COLO668 (cell line): ENCODE results near the gene SIPA1.
"Not testable (repeated sequence)": the region's sequence is repeated elsewhere in the genome, so short reads cannot be mapped to it uniquely, and the experiment has no call there.

Experiments used
- DNase-seq: peaks from one replicate; lab custom pipeline; 2025; ENCODE audit not compliant: unreplicated experiment; lab: John Stamatoyannopoulos, UW

Gene SIPA1

GRCh38 chr11:65623852-65624616 lies 13.9 kb upstream of the SIPA1 start:
- DNase-seq: no peak

GRCh38 chr11:65624931-65625627 lies 12.8 kb upstream of the SIPA1 start:
- no peak for DNase-seq

GRCh38 chr11:65625628-65626342 lies 12.1 kb upstream of the SIPA1 start:
- peak; percentile 41 for DNase-seq

- no peak for DNase-seq
Measured at GRCh38 chr11:65627202-65627601, 10.7 kb upstream of the SIPA1 start.

GRCh38 chr11:65629579-65629978 lies 8.3 kb upstream of the SIPA1 start:
- DNase-seq: no peak

- no peak for DNase-seq
Measured at GRCh38 chr11:65630215-65630614, 7.7 kb upstream of the SIPA1 start.

GRCh38 chr11:65633390-65634108 lies 4.4 kb upstream of the SIPA1 start:
- no peak for DNase-seq

GRCh38 chr11:65634109-65634436 lies 3.8 kb upstream of the SIPA1 start:
- DNase-seq: no peak

- DNase-seq: no peak
Measured at GRCh38 chr11:65634440-65634839, 3.5 kb upstream of the SIPA1 start.

- no peak for DNase-seq
Measured at GRCh38 chr11:65634905-65635731, 2.8 kb upstream of the SIPA1 start.

- no peak for DNase-seq
Measured at GRCh38 chr11:65636108-65637031, 1.5 kb upstream of the SIPA1 start.

- DNase-seq: no peak
Measured at GRCh38 chr11:65637032-65637557, 806 bp upstream of the SIPA1 start.

- not testable (repeated sequence) for DNase-seq
Measured at GRCh38 chr11:65639228-65639597, 1.3 kb downstream of the SIPA1 start.

GRCh38 chr11:65639623-65640482 lies 2.0 kb downstream of the SIPA1 start:
- DNase-seq: peak; percentile 37

- DNase-seq: no peak
Measured at GRCh38 chr11:65640483-65641296, 2.8 kb downstream of the SIPA1 start.

- no peak for DNase-seq
Measured at GRCh38 chr11:65641297-65642013, 3.6 kb downstream of the SIPA1 start.
